Activated CD4-positive, alpha-beta T cell treated with anti-CD3 and anti-CD28 coated beads, Interleukin-2, amount 10 ng/mL, durations not matched to agents 24 days and 14 days (primary cell): ENCODE data around the gene RIC8B. TPM values are rescaled to one million over a fixed set of nuclear protein-coding genes. Genes with fewer than 3 reads are reported as not detected.
"Not testable (repeated sequence)": the region's sequence is repeated elsewhere in the genome, so short reads cannot be mapped to it uniquely, and the experiment has no call there.

Experiments used
- DNase-seq: peaks from one replicate; pipeline ENCODE4 v3.0.0; 2022
- H3K27ac Mint-ChIP-seq: one replicate; pipeline ENCODE4 v1.8.0; 2022; ENCODE audit warnings: mild to moderate bottlenecking, mixed read lengths
- H3K27me3 Mint-ChIP-seq: one replicate; pipeline ENCODE4 v1.8.0; 2022; ENCODE audit warnings: mixed read lengths
- H3K36me3 Mint-ChIP-seq: one replicate; pipeline ENCODE4 v1.8.0; 2022; ENCODE audit warnings: low read depth, mild to moderate bottlenecking, mixed read lengths
- H3K4me1 Mint-ChIP-seq: one replicate; pipeline ENCODE4 v1.8.0; 2021; ENCODE audit warnings: mixed read lengths
- H3K4me3 Mint-ChIP-seq: one replicate; pipeline ENCODE4 v1.8.0; 2022; ENCODE audit warnings: mild to moderate bottlenecking, moderate library complexity, mixed read lengths
- H3K9me3 Mint-ChIP-seq: one replicate; pipeline ENCODE4 v1.8.0; 2021; ENCODE audit warnings: mixed read lengths
- intact Hi-C: fragments of 100-400 bp; cut with micrococcal nuclease; formaldehyde crosslinking; loops from one replicate; pipeline ENCODE4 v1.15.1; 2023
- total RNA-seq: library from RNA; stranded (reverse); gene quantifications from 2 replicates; pipeline ENCODE4 v1.2.3, GENCODE V29; 2022

RIC8B gene
- total RNA-seq, 1 donor from 2014 or later: 14.9 TPM

DNA sequence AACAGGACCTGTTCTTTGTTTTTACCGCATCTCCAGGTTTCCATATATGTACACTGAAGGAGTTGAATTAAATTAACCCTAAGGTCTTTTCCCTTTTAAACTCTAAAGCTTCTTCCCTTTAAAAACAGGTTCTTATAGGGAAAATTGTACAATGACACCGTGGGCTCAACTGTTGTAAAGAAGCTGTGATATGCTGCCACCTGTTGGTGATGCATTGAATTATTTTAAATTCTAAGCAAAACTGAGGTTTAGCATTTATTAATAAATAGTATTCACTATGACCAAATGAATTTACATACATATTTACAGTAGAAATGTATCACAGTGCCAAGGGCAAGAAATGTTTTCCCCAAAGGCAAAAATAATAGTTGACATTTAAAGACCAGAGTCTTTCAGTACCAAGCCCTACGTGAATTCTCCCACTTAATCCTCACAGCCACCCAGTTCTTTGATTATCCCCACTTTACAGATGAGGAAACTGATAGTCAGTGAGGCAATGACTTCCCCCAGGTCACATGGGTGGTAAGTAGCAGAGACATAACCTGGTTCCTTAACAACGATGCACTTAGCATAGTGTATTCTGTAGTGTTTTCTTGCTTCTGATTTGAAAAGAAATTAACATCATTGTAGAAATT, 145.5 kb downstream of the RIC8B start:
- peak; percentile 74 for DNase-seq
- H3K4me1 Mint-ChIP-seq: peaks cover 11% of the 10 kb centered on the region
- peaks cover 9% of the 10 kb centered on the region for H3K9me3 Mint-ChIP-seq
- H3K36me3 Mint-ChIP-seq: no peaks in the 10 kb centered on the region
- intact Hi-C loops: loop anchor here (1.0 to 10.0 kb wide), 9 partner anchors 63 to 693 kb away; partner anchors contain the start of genes POLR3B, RFX4 and RIC8B
- no peak overlapping the region for H3K27ac Mint-ChIP-seq
- no peak overlapping the region for H3K4me3 Mint-ChIP-seq
- peaks cover 23% of the 10 kb centered on the region for H3K27me3 Mint-ChIP-seq

DNA sequence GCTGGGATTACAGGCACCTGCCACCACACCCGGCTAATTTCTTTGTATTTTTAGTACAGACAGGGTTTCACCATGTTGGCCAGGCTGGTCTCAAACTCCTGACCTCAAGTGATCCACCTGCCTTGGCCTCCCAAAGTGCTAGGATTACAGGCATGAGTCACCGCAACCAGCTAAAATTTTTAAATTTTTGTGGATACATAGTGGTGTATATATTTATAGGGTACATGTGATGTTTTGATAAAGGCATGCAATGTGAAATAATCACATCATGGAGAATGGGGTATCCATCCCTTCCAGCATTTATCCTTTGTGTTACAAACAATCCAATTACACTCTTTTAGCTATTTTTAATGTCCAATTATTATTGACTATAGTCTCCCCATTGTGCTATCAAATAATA, 147.5 kb downstream of the RIC8B start:
- not testable (repeated sequence) for H3K27ac Mint-ChIP-seq, H3K9me3 Mint-ChIP-seq, H3K36me3 Mint-ChIP-seq, DNase-seq, H3K4me1 Mint-ChIP-seq, H3K4me3 Mint-ChIP-seq
- H3K27me3 Mint-ChIP-seq: peaks cover 23% of the 10 kb centered on the region
- intact Hi-C loops: loop anchor here (2.0 kb wide), 1 partner anchor 239 kb away; no protein-coding TSS in a partner anchor

DNA sequence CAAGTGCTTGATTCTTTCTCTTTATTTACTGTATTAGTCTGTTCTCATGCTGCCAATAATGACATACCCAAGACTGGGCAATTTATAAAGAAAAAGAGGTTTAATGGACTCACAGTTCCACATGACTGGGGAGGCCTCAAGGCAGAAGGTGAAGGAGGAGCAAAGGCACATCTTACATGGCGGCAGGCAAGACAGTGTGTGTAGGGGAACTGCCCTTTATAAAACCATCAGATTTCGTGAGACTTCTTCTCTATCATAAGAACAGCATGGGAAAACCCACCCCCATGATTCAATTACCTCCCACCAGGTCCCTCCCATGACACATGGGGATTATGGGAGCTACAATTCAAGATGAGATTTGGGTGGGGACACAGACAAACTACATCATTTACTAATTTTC, 149.1 kb downstream of the RIC8B start:
- DNase-seq, H3K36me3 Mint-ChIP-seq, H3K4me3 Mint-ChIP-seq, H3K27ac Mint-ChIP-seq, H3K9me3 Mint-ChIP-seq, intact Hi-C loops, H3K4me1 Mint-ChIP-seq: not testable (repeated sequence)
- H3K27me3 Mint-ChIP-seq: peaks cover 26% of the 10 kb centered on the region

DNA sequence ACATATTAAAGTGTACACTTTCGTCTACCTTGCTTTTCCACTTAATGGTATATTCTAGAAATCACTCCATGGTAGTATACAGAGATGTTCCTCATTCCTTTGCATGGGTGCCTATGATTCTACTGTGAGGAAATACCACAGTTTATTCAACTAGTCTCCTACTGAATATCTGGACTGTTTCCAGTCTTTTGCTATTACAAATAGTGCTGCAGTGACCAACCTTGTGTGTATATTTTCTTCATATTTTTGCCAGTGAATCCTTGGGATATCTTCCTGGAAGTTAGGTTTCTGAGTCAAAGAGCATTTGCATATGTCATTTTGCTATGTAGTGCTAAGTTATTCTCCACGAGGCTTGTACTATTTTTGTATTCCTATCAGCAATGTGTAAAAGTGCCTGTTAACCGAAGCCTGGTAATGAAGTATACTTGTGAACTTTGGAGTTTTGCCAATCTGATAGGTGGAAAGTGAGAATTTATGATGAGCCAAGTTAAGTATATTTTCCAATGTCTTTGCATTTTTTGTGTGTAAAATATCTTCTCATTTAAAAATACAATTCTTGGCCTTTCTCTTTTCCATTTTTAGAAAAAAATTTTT, 149.9 kb downstream of the RIC8B start:
- peaks cover 9% of the 10 kb centered on the region for H3K9me3 Mint-ChIP-seq
- no peaks in the 10 kb centered on the region for H3K36me3 Mint-ChIP-seq
- H3K27ac Mint-ChIP-seq: no peak overlapping the region
- DNase-seq: no peak
- H3K4me1 Mint-ChIP-seq: peaks cover 2% of the 10 kb centered on the region
- peaks cover 31% of the 10 kb centered on the region for H3K27me3 Mint-ChIP-seq
- intact Hi-C loops: no loop called here
- H3K4me3 Mint-ChIP-seq: no peak overlapping the region

DNA sequence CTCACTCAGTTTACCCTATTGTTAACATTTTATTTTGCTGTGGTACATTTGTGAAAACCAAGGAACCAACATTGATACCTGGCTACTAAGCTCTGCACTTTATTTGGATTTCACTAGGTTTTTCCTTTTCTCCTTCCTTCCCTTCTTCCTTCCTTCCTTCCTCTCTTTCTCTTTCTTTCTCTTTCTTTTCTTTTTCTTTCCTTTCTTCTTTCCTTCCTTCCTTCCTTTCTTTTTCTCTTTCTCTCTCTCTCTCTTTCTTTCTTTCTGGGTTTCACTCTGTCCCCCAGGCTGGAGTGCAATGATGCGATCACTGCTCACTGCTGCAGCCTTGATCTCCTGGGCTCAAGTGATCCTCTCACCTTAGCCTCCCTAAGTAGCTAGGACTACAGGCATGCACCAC, 152.2 kb downstream of the RIC8B start:
- Mint-ChIP-seq H3K9me3 (peaks cover 12% of the 10 kb centered on the region), H3K36me3 (no peaks in the 10 kb centered on the region), H3K4me3 (no peak overlapping the region), H3K27me3 (peaks cover 36% of the 10 kb centered on the region), H3K27ac (no peak overlapping the region), H3K4me1 (no peaks in the 10 kb centered on the region)
- intact Hi-C loops: no loop called here
- DNase-seq: no peak

DNA sequence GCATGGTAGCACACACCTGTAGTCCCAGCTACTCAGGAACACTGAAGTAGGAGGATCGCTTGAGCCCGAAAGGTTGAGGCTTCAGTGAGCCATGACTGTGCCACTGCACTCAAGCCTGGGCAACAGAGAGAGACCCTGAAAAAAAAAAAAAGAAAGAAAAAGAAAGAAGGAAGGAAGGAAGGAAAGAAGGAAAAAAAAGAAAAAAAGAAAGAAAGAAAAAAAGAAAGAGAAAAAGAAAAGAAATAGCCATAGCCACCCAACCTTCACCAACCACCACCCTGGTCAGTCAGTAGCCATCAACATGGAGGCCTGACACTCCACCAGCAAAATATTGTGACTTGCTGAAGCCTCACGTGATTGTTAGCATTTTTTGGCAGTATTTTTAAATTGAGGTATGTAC, 159.8 kb downstream of the RIC8B start:
- H3K27ac Mint-ChIP-seq: no peak overlapping the region
- H3K9me3 Mint-ChIP-seq: peaks cover 3% of the 10 kb centered on the region
- peaks cover 20% of the 10 kb centered on the region for H3K27me3 Mint-ChIP-seq
- no peaks in the 10 kb centered on the region for H3K4me1 Mint-ChIP-seq
- H3K4me3 Mint-ChIP-seq: no peak overlapping the region
- DNase-seq: no peak
- intact Hi-C loops: no loop called here
- no peaks in the 10 kb centered on the region for H3K36me3 Mint-ChIP-seq

Other genes starting within 250 kb of the RIC8B start
- gene RFX4, start 191.7 kb upstream of the RIC8B start, total RNA-seq: not detected in 2 replicates
- gene TMEM263, start 181.2 kb downstream of the RIC8B start, total RNA-seq: 24.8 and 26.6 TPM in 2 replicates
- gene MTERF2, start 212.5 kb downstream of the RIC8B start, total RNA-seq: 3.1 and 4.3 TPM in 2 replicates